ENCODE results near the gene POLR1A. TPM values are rescaled to one million over a fixed set of nuclear protein-coding genes. Genes with fewer than 3 reads are reported as not detected.

The POLR1A gene
- total RNA-seq, 4 donors from 2014 or later: 11.8 to 20.2 (median 16.2) TPM

GRCh38 chr2:86135653-86136052, 30.0 kb upstream of the POLR1A start:
- no peaks in the 10 kb centered on the region for H3K9me3 ChIP-seq
- peaks cover 19 to 100% (median 62%) of the 10 kb centered on the region in 3 donors for H3K36me3 ChIP-seq
- no peaks in the 10 kb centered on the region for H3K27me3 ChIP-seq
- 80 to 85% methylated on average over 4 to 5 of the region's 5 CpGs for WGBS, 2 donors
- no peak overlapping the region for H3K4me3 ChIP-seq
- H3K4me1 ChIP-seq: no peaks in the 10 kb centered on the region
- intact Hi-C loops (cut with DNase I): no loop called here
- H3K27ac ChIP-seq: no peak overlapping the region
- DNase-seq: no peak
- TF ChIP-seq, protein P1, sequence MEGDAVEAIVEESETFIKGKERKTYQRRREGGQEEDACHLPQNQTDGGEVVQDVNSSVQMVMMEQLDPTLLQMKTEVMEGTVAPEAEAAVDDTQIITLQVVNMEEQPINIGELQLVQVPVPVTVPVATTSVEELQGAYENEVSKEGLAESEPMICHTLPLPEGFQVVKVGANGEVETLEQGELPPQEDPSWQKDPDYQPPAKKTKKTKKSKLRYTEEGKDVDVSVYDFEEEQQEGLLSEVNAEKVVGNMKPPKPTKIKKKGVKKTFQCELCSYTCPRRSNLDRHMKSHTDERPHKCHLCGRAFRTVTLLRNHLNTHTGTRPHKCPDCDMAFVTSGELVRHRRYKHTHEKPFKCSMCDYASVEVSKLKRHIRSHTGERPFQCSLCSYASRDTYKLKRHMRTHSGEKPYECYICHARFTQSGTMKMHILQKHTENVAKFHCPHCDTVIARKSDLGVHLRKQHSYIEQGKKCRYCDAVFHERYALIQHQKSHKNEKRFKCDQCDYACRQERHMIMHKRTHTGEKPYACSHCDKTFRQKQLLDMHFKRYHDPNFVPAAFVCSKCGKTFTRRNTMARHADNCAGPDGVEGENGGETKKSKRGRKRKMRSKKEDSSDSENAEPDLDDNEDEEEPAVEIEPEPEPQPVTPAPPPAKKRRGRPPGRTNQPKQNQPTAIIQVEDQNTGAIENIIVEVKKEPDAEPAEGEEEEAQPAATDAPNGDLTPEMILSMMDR (IDR thresholded peaks at IDR 0.05): no peak
- TF ChIP-seq POLR2A (IDR thresholded peaks at IDR 0.05): no peak

DNA sequence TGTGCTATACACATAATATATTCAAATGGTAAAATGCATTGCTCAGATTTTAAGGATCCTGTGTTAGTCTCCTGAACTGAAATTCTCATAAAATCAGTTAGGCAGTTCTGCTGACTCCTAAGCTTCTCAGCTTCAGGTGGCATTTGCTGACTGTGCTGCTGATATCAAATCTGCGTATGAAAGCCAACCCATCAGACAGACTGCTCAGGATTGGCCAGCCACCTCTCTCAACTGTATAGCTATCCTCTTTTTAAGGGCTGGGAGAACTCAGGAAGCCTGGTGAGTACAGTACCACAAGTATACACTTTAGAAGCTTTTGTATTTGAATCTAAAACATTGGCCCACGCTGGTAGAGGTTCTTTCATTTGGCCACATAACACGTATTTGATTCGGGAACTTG, 29.0 kb upstream of the POLR1A start:
- 93% methylated on average over 4 of the region's 4 CpGs for WGBS, 2 donors
- no peaks in the 10 kb centered on the region for H3K9me3 ChIP-seq
- intact Hi-C loops (cut with DNase I): no loop called here
- H3K27ac ChIP-seq: no peak overlapping the region
- no peaks in the 10 kb centered on the region for H3K4me1 ChIP-seq
- DNase-seq: no peak
- no peaks in the 10 kb centered on the region for H3K27me3 ChIP-seq
- TF ChIP-seq, protein P1 (IDR thresholded peaks at IDR 0.05): no peak
- no peak for TF ChIP-seq POLR2A (IDR thresholded peaks at IDR 0.05)
- no peak overlapping the region for H3K4me3 ChIP-seq
- H3K36me3 ChIP-seq: peaks cover 23 to 100% (median 62%) of the 10 kb centered on the region in 3 donors

DNA sequence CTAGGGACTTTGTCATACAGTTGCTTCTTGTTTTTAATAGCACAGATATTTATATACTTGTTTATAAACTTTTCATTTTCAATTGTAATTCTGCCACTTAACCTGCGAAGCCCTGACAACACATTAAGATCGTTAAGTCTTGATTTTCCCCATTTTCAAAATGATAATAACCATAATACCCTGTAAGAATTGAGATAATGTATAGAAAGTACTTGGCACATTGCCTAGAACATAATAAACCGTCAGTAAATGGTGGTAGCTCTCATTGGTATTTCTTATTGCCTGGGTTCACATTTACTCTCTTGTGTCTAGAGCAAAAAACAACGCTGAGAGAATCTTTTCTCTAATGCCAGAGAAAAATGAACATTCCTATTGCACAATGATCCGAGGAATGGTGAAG, 19.0 kb upstream of the POLR1A start:
- 76 to 77% methylated on average over 5 of the region's 5 CpGs for WGBS, 2 donors

GRCh38 chr2:86123328-86123925, 17.7 kb upstream of the POLR1A start:
- no peaks in the 10 kb centered on the region for H3K9me3 ChIP-seq
- no peak overlapping the region for H3K4me3 ChIP-seq
- no peak for TF ChIP-seq POLR2A (IDR thresholded peaks at IDR 0.05)
- TF ChIP-seq, protein P1 (IDR thresholded peaks at IDR 0.05): no peak
- no peak overlapping the region for H3K27ac ChIP-seq
- 77 to 96% methylated on average over 5 of the region's 5 CpGs for WGBS, 2 donors
- H3K4me1 ChIP-seq: no peaks in the 10 kb centered on the region
- intact Hi-C loops (cut with DNase I): no loop called here
- H3K27me3 ChIP-seq: no peaks in the 10 kb centered on the region
- no peak for DNase-seq
- peaks cover 15 to 100% (median 75%) of the 10 kb centered on the region in 3 donors for H3K36me3 ChIP-seq

More for the DNA sequence above, 19.0 kb upstream of the POLR1A start:
- H3K4me1 ChIP-seq: no peaks in the 10 kb centered on the region
- H3K36me3 ChIP-seq: peaks cover 15 to 100% (median 70%) of the 10 kb centered on the region in 3 donors
- H3K9me3 ChIP-seq: no peaks in the 10 kb centered on the region
- no peaks in the 10 kb centered on the region for H3K27me3 ChIP-seq
- intact Hi-C loops (cut with DNase I): no loop called here
- TF ChIP-seq POLR2A (IDR thresholded peaks at IDR 0.05): no peak
- TF ChIP-seq, protein P1 (IDR thresholded peaks at IDR 0.05): no peak
- DNase-seq: no peak
- no peak overlapping the region for H3K27ac ChIP-seq
- H3K4me3 ChIP-seq: no peak overlapping the region

GRCh38 chr2:86118130-86118529, 12.4 kb upstream of the POLR1A start:
- intact Hi-C loops (cut with DNase I): no loop called here
- peaks cover 0 to 100% (median 60%) of the 10 kb centered on the region in 3 donors for H3K36me3 ChIP-seq
- peaks cover 0 to 4% (median 0%) of the 10 kb centered on the region in 3 donors for H3K4me1 ChIP-seq
- H3K4me3 ChIP-seq: no peak overlapping the region
- H3K9me3 ChIP-seq: no peaks in the 10 kb centered on the region
- no peak overlapping the region for H3K27ac ChIP-seq
- 94 to 100% methylated on average over 2 of the region's 2 CpGs for WGBS, 2 donors
- no peak for DNase-seq
- no peak for TF ChIP-seq POLR2A (IDR thresholded peaks at IDR 0.05)
- TF ChIP-seq, protein P1 (IDR thresholded peaks at IDR 0.05): no peak
- H3K27me3 ChIP-seq: no peaks in the 10 kb centered on the region
